ENCODE data around the gene COLEC11.

Gene COLEC11

GRCh38 chr2:3596901-3597417, 2.0 kb downstream of the COLEC11 start:
- Mint-ChIP-seq H3K36me3 (ENCODE audit: low read depth) (peaks cover 15% of the 10 kb centered on the region), H3K4me1 (no peaks in the 10 kb centered on the region), H3K27ac (no peak overlapping the region), H3K9me3 (no peaks in the 10 kb centered on the region), H3K27me3 (ENCODE audit: low read depth) (no peaks in the 10 kb centered on the region), H3K4me3 (no peak overlapping the region)
- no peak for TF ChIP-seq CTCF (IDR thresholded peaks at IDR 0.05; ENCODE audit: unreplicated experiment in 3 of 3)

GRCh38 chr2:3597567-3597966, 2.7 kb downstream of the COLEC11 start:
- Mint-ChIP-seq H3K4me3 (no peak overlapping the region), H3K27me3 (ENCODE audit: low read depth) (no peaks in the 10 kb centered on the region), H3K4me1 (no peaks in the 10 kb centered on the region), H3K36me3 (ENCODE audit: low read depth) (peaks cover 10% of the 10 kb centered on the region), H3K27ac (no peak overlapping the region), H3K9me3 (no peaks in the 10 kb centered on the region)
- TF ChIP-seq CTCF (IDR thresholded peaks at IDR 0.05; ENCODE audit: unreplicated experiment in 3 of 3) = no peak

- TF ChIP-seq CTCF (IDR thresholded peaks at IDR 0.05; ENCODE audit: unreplicated experiment in 3 of 3) = no peak
- H3K9me3 Mint-ChIP-seq = no peaks in the 10 kb centered on the region
- H3K4me1 Mint-ChIP-seq = no peaks in the 10 kb centered on the region
- peaks cover 6% of the 10 kb centered on the region for H3K36me3 Mint-ChIP-seq (ENCODE audit: low read depth)
- H3K27me3 Mint-ChIP-seq (ENCODE audit: low read depth) = no peaks in the 10 kb centered on the region
- no peak overlapping the region for H3K27ac Mint-ChIP-seq
- no peak overlapping the region for H3K4me3 Mint-ChIP-seq
Observed at GRCh38 chr2:3598197-3598910, 3.4 kb downstream of the COLEC11 start.

GRCh38 chr2:3598912-3599854, 4.3 kb downstream of the COLEC11 start:
- no peaks in the 10 kb centered on the region for H3K4me1 Mint-ChIP-seq
- no peaks in the 10 kb centered on the region for H3K9me3 Mint-ChIP-seq
- no peak overlapping the region for H3K4me3 Mint-ChIP-seq
- peaks cover 3% of the 10 kb centered on the region for H3K36me3 Mint-ChIP-seq (ENCODE audit: low read depth)
- no peaks in the 10 kb centered on the region for H3K27me3 Mint-ChIP-seq (ENCODE audit: low read depth)
- no peak overlapping the region for H3K27ac Mint-ChIP-seq
- no peak for TF ChIP-seq CTCF (IDR thresholded peaks at IDR 0.05; ENCODE audit: unreplicated experiment in 3 of 3)

GRCh38 chr2:3600256-3600855, 5.4 kb downstream of the COLEC11 start:
- H3K36me3 Mint-ChIP-seq (ENCODE audit: low read depth) = no peaks in the 10 kb centered on the region
- no peak overlapping the region for H3K27ac Mint-ChIP-seq
- H3K9me3 Mint-ChIP-seq = no peaks in the 10 kb centered on the region
- no peaks in the 10 kb centered on the region for H3K4me1 Mint-ChIP-seq
- no peaks in the 10 kb centered on the region for H3K27me3 Mint-ChIP-seq (ENCODE audit: low read depth)
- H3K4me3 Mint-ChIP-seq = no peak overlapping the region
- no peak for TF ChIP-seq CTCF (IDR thresholded peaks at IDR 0.05; ENCODE audit: unreplicated experiment in 3 of 3)
